ENCODE results near the gene C19orf25. TPM values are rescaled to one million over a fixed set of nuclear protein-coding genes. Genes with fewer than 3 reads are reported as not detected.
A peak's percentile ranks its signal among the peaks of the same experiment; 100 is the strongest.

Gene C19orf25
- total RNA-seq, 1 donor from 2014 or later = 38.8 TPM

DNA sequence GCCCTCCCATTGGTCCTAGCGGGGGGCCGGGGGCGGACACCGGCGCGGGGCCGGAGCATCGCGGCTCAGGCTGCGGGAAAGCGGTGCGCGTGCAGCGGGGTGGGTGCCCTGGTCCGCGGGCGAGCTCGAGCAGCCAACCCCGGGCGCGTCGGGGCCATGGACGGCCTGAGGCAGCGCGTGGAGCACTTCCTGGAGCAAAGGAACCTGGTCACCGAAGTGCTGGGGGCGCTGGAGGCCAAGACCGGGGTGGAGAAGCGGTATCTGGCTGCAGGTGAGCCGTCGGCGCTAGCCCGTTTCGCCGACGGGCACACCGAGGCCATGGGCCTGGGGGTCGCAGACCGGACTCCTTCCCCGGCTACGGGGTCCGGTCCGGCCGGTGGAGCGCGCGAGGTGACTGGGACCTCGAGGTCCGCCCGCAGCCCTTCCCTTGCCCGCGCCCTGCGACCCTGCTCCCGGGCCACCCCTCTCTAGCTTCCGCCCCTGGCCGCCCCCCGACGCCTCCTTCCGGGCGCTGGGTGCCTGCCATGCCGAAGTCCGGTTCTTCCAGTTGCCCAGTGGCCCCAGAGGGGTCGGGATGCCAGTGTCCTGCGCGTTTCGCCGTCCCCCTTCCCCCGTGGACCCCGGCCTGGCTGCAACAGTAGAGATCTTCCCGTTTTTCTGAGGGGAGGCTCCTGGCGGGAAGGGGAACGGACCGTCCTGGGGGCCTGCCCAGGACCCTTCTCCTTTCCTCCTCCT, 12.3 kb upstream of the C19orf25 start, which contains the start of gene REEP6:
Gene REEP6, plus strand, starts transcription at position 68 of the 735 bp plus-strand sequence. Its CDS starts 89 bp downstream, at position 157.
- Histone ChIP-seq H3K36me3 (ENCODE audit: control insufficient read depth, insufficient read depth, low read length) (no peaks in the 10 kb centered on the region), H3K4me3 (ENCODE audit: low read depth, low read length) (peak within 1 kb of the TSS; percentile 52), H3K27me3 (ENCODE audit: control insufficient read depth, insufficient read depth, low read length) (peaks cover 19% of the 10 kb centered on the region)
- DNase-seq (ENCODE audit: low read depth) = no peak
- no peak for TF ChIP-seq CTCF (IDR thresholded peaks at IDR 0.05; ENCODE audit: insufficient read depth, low read length, poor library complexity, severe bottlenecking)

GRCh38 chr19:1490311-1491113, 11.5 kb upstream of the C19orf25 start, which contains the start of gene PCSK4:
TSS of gene PCSK4 (minus strand) at chr19:1490350. CDS start at chr19:1490346, 4 bp downstream.
- H3K27me3 ChIP-seq (ENCODE audit: control insufficient read depth, insufficient read depth, low read length) = peaks cover 13% of the 10 kb centered on the region
- H3K36me3 ChIP-seq (ENCODE audit: control insufficient read depth, insufficient read depth, low read length) = no peaks in the 10 kb centered on the region
- peak within 1 kb of the TSS; percentile 52 for H3K4me3 ChIP-seq (ENCODE audit: low read depth, low read length)
- TF ChIP-seq CTCF (IDR thresholded peaks at IDR 0.05; ENCODE audit: insufficient read depth, low read length, poor library complexity, severe bottlenecking) = no peak
- peak; percentile 81 for DNase-seq (ENCODE audit: low read depth)

- peak overlapping the region; percentile 52 for H3K4me3 ChIP-seq (ENCODE audit: low read depth, low read length)
- H3K27me3 ChIP-seq (ENCODE audit: control insufficient read depth, insufficient read depth, low read length) = peaks cover 12% of the 10 kb centered on the region
- no peak for DNase-seq (ENCODE audit: low read depth)
- H3K36me3 ChIP-seq (ENCODE audit: control insufficient read depth, insufficient read depth, low read length) = no peaks in the 10 kb centered on the region
- TF ChIP-seq CTCF (IDR thresholded peaks at IDR 0.05; ENCODE audit: insufficient read depth, low read length, poor library complexity, severe bottlenecking) = no peak
Observed at GRCh38 chr19:1489463-1490310, 10.7 kb upstream of the C19orf25 start.

GRCh38 chr19:1488282-1488601, 9.2 kb upstream of the C19orf25 start:
- DNase-seq (ENCODE audit: low read depth) = no peak
- no peak for TF ChIP-seq CTCF (IDR thresholded peaks at IDR 0.05; ENCODE audit: insufficient read depth, low read length, poor library complexity, severe bottlenecking)

GRCh38 chr19:1487576-1488281, 8.7 kb upstream of the C19orf25 start:
- no peak for TF ChIP-seq CTCF (IDR thresholded peaks at IDR 0.05; ENCODE audit: insufficient read depth, low read length, poor library complexity, severe bottlenecking)
- no peak for DNase-seq (ENCODE audit: low read depth)
- no peaks in the 10 kb centered on the region for H3K36me3 ChIP-seq (ENCODE audit: control insufficient read depth, insufficient read depth, low read length)
- peaks cover 10% of the 10 kb centered on the region for H3K27me3 ChIP-seq (ENCODE audit: control insufficient read depth, insufficient read depth, low read length)
- H3K4me3 ChIP-seq (ENCODE audit: low read depth, low read length) = no peak overlapping the region

More at GRCh38 chr19:1488282-1488601, 9.2 kb upstream of the C19orf25 start:
- peaks cover 12% of the 10 kb centered on the region for H3K27me3 ChIP-seq (ENCODE audit: control insufficient read depth, insufficient read depth, low read length)
- H3K4me3 ChIP-seq (ENCODE audit: low read depth, low read length) = no peak overlapping the region
- H3K36me3 ChIP-seq (ENCODE audit: control insufficient read depth, insufficient read depth, low read length) = no peaks in the 10 kb centered on the region
